SK-N-SH (cell line): ENCODE data around the gene PATL2. TPM values are rescaled to one million over a fixed set of nuclear protein-coding genes. Genes with fewer than 3 reads are reported as not detected.

Source experiments
- CTCF ChIA-PET: fragments of 300-600, 350-600 bp; formaldehyde crosslinking; extraction: SDS; loops from one replicate; lab custom pipeline; 2021; lab: Yijun Ruan, JAX
- POLR2A ChIA-PET: fragments of 350-600 bp; sonication (Branson Sonifier 250); formaldehyde crosslinking; extraction: SDS; loops from one replicate; lab custom pipeline; 2020; ENCODE audit warnings: antibody characterized with exemption, inconsistent platforms; lab: Yijun Ruan, JAX
- DNase-seq: peaks from one replicate; pipeline ENCODE4 v3.0.0; 2012
- H2AFZ ChIP-seq: fragments of 200-600 bp; sonication (generic); 2 replicates; pipeline ENCODE4 v1.8.1; 2016; ENCODE audit warnings: antibody characterized with exemption, mild to moderate bottlenecking, low read depth
- H3F3A ChIP-seq: fragments of 200-600 bp; sonication (generic); replicated peaks from 2 replicates; pipeline ENCODE3; 2016; ENCODE audit warnings: antibody characterized with exemption, mild to moderate bottlenecking; ENCODE audit not compliant: insufficient read depth
- H3K27ac ChIP-seq, 2 experiments: fragments of 200-500 bp in 1 of 2; fragments of 200-600 bp in 1 of 2; sonication (Bioruptor generic) in 1 of 2; sonication (generic), shearing (Covaris generic) in 1 of 2; 2 replicates each; pipeline versions ENCODE4 v1.5.1 to v1.6.1; 2014 to 2016; ENCODE audit warnings: low read depth in 2 of 2, inconsistent platforms in 1 of 2, low read length in 1 of 2, mild to moderate bottlenecking in 1 of 2, mixed read lengths in 1 of 2
- H3K27me3 ChIP-seq: fragments of 200-600 bp; sonication (generic), shearing (Covaris generic); 2 replicates; pipeline ENCODE4 v1.6.1; 2016; ENCODE audit warnings: mixed run types; ENCODE audit not compliant: insufficient read depth
- H3K36me3 ChIP-seq, 2 experiments: fragments of 200-500 bp in 1 of 2; fragments of 200-600 bp in 1 of 2; sonication (Bioruptor generic) in 1 of 2; sonication (generic) in 1 of 2; replicated peaks in 1 of 2; 2 replicates each; pipeline versions ENCODE3 to v1.5.1; 2014 to 2016; ENCODE audit warnings: low read length in 1 of 2, mild to moderate bottlenecking in 1 of 2; ENCODE audit not compliant: insufficient read depth in 2 of 2, control insufficient read depth in 1 of 2
- H3K4me1 ChIP-seq, 2 experiments: fragments of 200-500 bp in 1 of 2; fragments of 200-600 bp in 1 of 2; sonication (Bioruptor generic) in 1 of 2; sonication (generic), shearing (Covaris generic) in 1 of 2; 2 replicates each; pipeline versions ENCODE4 v1.5.1 to v1.6.1; 2014 to 2016; ENCODE audit warnings: low read depth in 1 of 2, low read length in 1 of 2, mixed run types in 1 of 2; ENCODE audit not compliant: insufficient read depth in 2 of 2, control insufficient read depth in 1 of 2
- H3K4me2 ChIP-seq: fragments of 200-600 bp; sonication (generic), shearing (Covaris generic); 2 replicates; pipeline ENCODE4 v1.6.1; 2017; ENCODE audit warnings: mixed run types
- H3K4me3 ChIP-seq, 2 experiments: fragments of 200-500 bp in 1 of 2; fragments of 200-600 bp in 1 of 2; sonication (Bioruptor generic) in 1 of 2; sonication (generic), shearing (Covaris generic) in 1 of 2; 2 replicates each; pipeline versions ENCODE4 v1.5.1 to v1.8.1; 2014 to 2016; ENCODE audit warnings: low read depth in 2 of 2, inconsistent platforms in 1 of 2, low read length in 1 of 2, mild to moderate bottlenecking in 1 of 2, mixed read lengths in 1 of 2, moderate library complexity in 1 of 2
- H3K79me2 ChIP-seq: fragments of 200-600 bp; sonication (generic); 2 replicates; pipeline ENCODE4 v1.8.1; 2017; ENCODE audit warnings: mild to moderate bottlenecking; ENCODE audit not compliant: insufficient read depth
- H3K9ac ChIP-seq: fragments of 200-600 bp; sonication (generic); 2 replicates; pipeline ENCODE4 v1.6.1; 2017; ENCODE audit warnings: mixed run types
- H3K9me2 ChIP-seq: fragments of 200-600 bp; sonication (generic); 2 replicates; pipeline ENCODE4 v1.6.1; 2017; ENCODE audit warnings: mixed run types
- H3K9me3 ChIP-seq: fragments of 200-600 bp; sonication (generic); 2 replicates; pipeline ENCODE4 v1.6.1; 2017; ENCODE audit warnings: mixed run types, mild to moderate bottlenecking, moderate library complexity
- H4K20me1 ChIP-seq: fragments of 200-600 bp; sonication (generic); 2 replicates; pipeline ENCODE4 v1.6.1; 2017; ENCODE audit warnings: mild to moderate bottlenecking, mixed run types; ENCODE audit not compliant: insufficient read depth
- CHD2 ChIP-seq: fragments of 150-350 bp; IDR thresholded peaks from 2 replicates; pipeline ENCODE4 v1.6.1; 2018; ENCODE audit warnings: low read length; ENCODE audit not compliant: partially characterized antibody
- ELF1 ChIP-seq: IDR thresholded peaks from 2 replicates; pipeline ENCODE4 v1.4.0; 2012
- EP300 ChIP-seq, 2 experiments: IDR thresholded peaks; 2 replicates each; pipeline versions ENCODE4 v1.4.0 to v1.6.1; 2012; ENCODE audit warnings: borderline replicate concordance in 1 of 2, low read depth in 1 of 2, low read length in 1 of 2
- FOSL2 ChIP-seq: IDR thresholded peaks from 2 replicates; pipeline ENCODE4 v1.4.0; 2012; ENCODE audit warnings: low read depth, mild to moderate bottlenecking, moderate library complexity, borderline replicate concordance
- FOXJ3 ChIP-seq: sonication (generic); formaldehyde crosslinking; IDR thresholded peaks from 2 replicates; pipeline ENCODE4 v1.5.1; 2020; ENCODE audit warnings: mild to moderate bottlenecking, missing genetic modification reagents
- FOXM1 ChIP-seq: IDR thresholded peaks from 2 replicates; pipeline ENCODE4 v1.4.0; 2012; ENCODE audit warnings: low read depth, mild to moderate bottlenecking
- GABPA ChIP-seq: IDR thresholded peaks from 2 replicates; pipeline ENCODE4 v1.4.0; 2012; ENCODE audit warnings: low read depth, mild to moderate bottlenecking
- GATA2 ChIP-seq: sonication (generic); formaldehyde crosslinking; IDR thresholded peaks from 2 replicates; pipeline ENCODE4 v1.5.0; 2020; ENCODE audit warnings: mild to moderate bottlenecking, missing genetic modification reagents
- JUND ChIP-seq: IDR thresholded peaks from 2 replicates; pipeline ENCODE4 v1.4.0; 2012
- MXI1 ChIP-seq: IDR thresholded peaks from 2 replicates; pipeline ENCODE4 v1.6.1; 2012; ENCODE audit warnings: mild to moderate bottlenecking, low read depth, low read length, improper control_type of control experiment
- NFIC ChIP-seq: IDR thresholded peaks from 2 replicates; pipeline ENCODE4 v1.4.0; 2012; ENCODE audit warnings: borderline replicate concordance
- NRF1 ChIP-seq: IDR thresholded peaks from 2 replicates; pipeline ENCODE4 v1.6.1; 2012; ENCODE audit warnings: low read depth, mild to moderate bottlenecking, low read length
- POLR2AphosphoS5 ChIP-seq: IDR thresholded peaks from 2 replicates; pipeline ENCODE4 v1.6.1; 2012; ENCODE audit warnings: low read depth, low read length
- RAD21 ChIP-seq: IDR thresholded peaks from 2 replicates; pipeline ENCODE4 v1.6.1; 2012; ENCODE audit warnings: mild to moderate bottlenecking, low read length
- RCOR1 ChIP-seq: fragments of 150-350 bp; IDR thresholded peaks from 2 replicates; pipeline ENCODE4 v1.6.1; 2017; ENCODE audit warnings: antibody characterized with exemption, low read length
- RFX5 ChIP-seq: IDR thresholded peaks from 2 replicates; pipeline ENCODE4 v1.6.1; 2012; ENCODE audit warnings: mild to moderate bottlenecking, improper control_type of control experiment, low read length
- RXRA ChIP-seq: IDR thresholded peaks from 2 replicates; pipeline ENCODE4 v1.4.0; 2012; ENCODE audit warnings: low read depth, mild to moderate bottlenecking, borderline replicate concordance
- SMC3 ChIP-seq: IDR thresholded peaks from 2 replicates; pipeline ENCODE4 v1.6.1; 2012; ENCODE audit warnings: low read depth, low read length, improper control_type of control experiment
- TAF1 ChIP-seq: IDR thresholded peaks from 2 replicates; pipeline ENCODE4 v1.6.1; 2012; ENCODE audit warnings: low read depth, mild to moderate bottlenecking, low read length, moderate library complexity, borderline replicate concordance
- TEAD4 ChIP-seq: IDR thresholded peaks from 2 replicates; pipeline ENCODE4 v1.4.0; 2012; ENCODE audit warnings: mild to moderate bottlenecking, borderline replicate concordance; ENCODE audit not compliant: insufficient read depth
- YY1 ChIP-seq: IDR thresholded peaks from 2 replicates; pipeline ENCODE4 v1.4.0; 2012; ENCODE audit warnings: low read depth, mild to moderate bottlenecking
- WGBS: methylation state at CpG from one replicate; pipeline ENCODE4 v1.1.6; 2017; ENCODE audit warnings: low lambda C conversion rate; 5-methylcytosine and 5-hydroxymethylcytosine counted together
- polyA plus RNA-seq, 3 experiments: library from polyadenylated mRNA; depleted of rRNA; stranded (reverse); fragments of >200 nt; gene quantifications; 2 replicates each; pipeline ENCODE4 v1.2.3, GENCODE V29; 2012
- TF ChIP-seq, protein P1 (sequence below): IDR thresholded peaks from 2 replicates; pipeline ENCODE4 v1.6.1; 2012; ENCODE audit warnings: mild to moderate bottlenecking, low read depth, low read length, moderate library complexity
- TF ChIP-seq, protein P2 (sequence below): IDR thresholded peaks from 2 replicates; pipeline ENCODE4 v1.4.0; 2012; ENCODE audit warnings: low read depth, borderline replicate concordance
- TF ChIP-seq, protein P3 (sequence below): IDR thresholded peaks from 2 replicates; pipeline ENCODE4 v1.4.0; 2012; ENCODE audit warnings: low read depth, borderline replicate concordance
- TF ChIP-seq, protein P4 (sequence below): fragments of 150-350 bp; IDR thresholded peaks from 2 replicates; pipeline ENCODE4 v1.6.1; 2017; ENCODE audit warnings: antibody characterized with exemption, low read length, low read depth, borderline replicate concordance
- TF ChIP-seq, protein P5 (sequence below): fragments of 150-350 bp; IDR thresholded peaks from 2 replicates; pipeline ENCODE4 v1.6.1; 2016; ENCODE audit warnings: mild to moderate bottlenecking, low read depth, low read length

The PATL2 gene
- polyA plus RNA-seq, 1 of the 3 experiments (the other 2 are of a cell fraction), result 0.31 TPM

DNA sequence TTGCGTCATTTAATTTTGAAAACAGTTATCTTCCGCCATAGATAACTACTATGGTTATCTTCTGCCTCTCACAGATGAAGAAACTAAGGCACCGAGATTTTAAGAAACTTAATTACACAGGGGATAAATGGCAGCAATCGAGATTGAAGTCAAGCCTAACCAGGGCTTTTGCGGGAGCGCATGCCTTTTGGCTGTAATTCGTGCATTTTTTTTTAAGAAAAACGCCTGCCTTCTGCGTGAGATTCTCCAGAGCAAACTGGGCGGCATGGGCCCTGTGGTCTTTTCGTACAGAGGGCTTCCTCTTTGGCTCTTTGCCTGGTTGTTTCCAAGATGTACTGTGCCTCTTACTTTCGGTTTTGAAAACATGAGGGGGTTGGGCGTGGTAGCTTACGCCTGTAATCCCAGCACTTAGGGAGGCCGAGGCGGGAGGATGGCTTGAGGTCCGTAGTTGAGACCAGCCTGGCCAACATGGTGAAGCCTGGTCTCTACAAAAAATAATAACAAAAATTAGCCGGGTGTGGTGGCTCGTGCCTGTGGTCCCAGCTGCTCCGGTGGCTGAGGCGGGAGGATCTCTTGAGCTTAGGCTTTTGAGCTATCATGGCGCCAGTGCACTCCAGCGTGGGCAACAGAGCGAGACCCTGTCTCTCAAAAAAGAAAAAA, 1.4 kb upstream of the PATL2 start:
- H3K27me3 ChIP-seq, result no peaks in the 10 kb centered on the region
- H4K20me1 ChIP-seq, result peaks cover 12% of the 10 kb centered on the region; the same call in 1 of the 2 replicates
- WGBS, result 5% methylated on average over 24 of the region's 24 CpGs
- peak overlapping the region; percentile 39; the same call in 1 of the 2 replicates for H2AFZ ChIP-seq
- H3K9me3 ChIP-seq, result no peaks in the 10 kb centered on the region
- ChIA-PET POLR2A (interaction anchor here (0.8 to 3.5 kb wide), 6 partner anchors 16 to 50 kb away, joined by 3 to 19 read pairs (median 5); partner anchors contain the start of genes SPG11 and TRIM69), CTCF (interaction anchor here (1.0 to 11.4 kb wide), 8 partner anchors 10 to 133 kb away, joined by 3 to 117 read pairs (median 10); partner anchors contain the start of genes SPG11 and TRIM69)
- peaks cover 14% of the 10 kb centered on the region for H3F3A ChIP-seq
- H3K36me3 ChIP-seq, result peaks cover 23 to 24% of the 10 kb centered on the region in 2 experiments
- peak overlapping the region; percentile 88 to 89 for H3K27ac ChIP-seq
- peak overlapping the region; percentile 95 for H3K9ac ChIP-seq
- peak overlapping the region; percentile 66 for H3K4me2 ChIP-seq
- H3K79me2 ChIP-seq, result peaks cover 41% of the 10 kb centered on the region
- no peaks in the 10 kb centered on the region for H3K9me2 ChIP-seq
- H3K4me1 ChIP-seq, result no peaks in the 10 kb centered on the region; a peak in 1 of 4 replicates
- H3K4me3 ChIP-seq, result peak overlapping the region; percentile 74 to 99
- peak; percentile 41 for DNase-seq
- TF ChIP-seq FOXM1 (no peak), ELF1 (no peak), CHD2 (peak; percentile 14), POLR2AphosphoS5 (no peak), SMC3 (no peak), JUND (no peak), TAF1 (0 out of 2 replicates have a peak, but pooled peaks have one; percentile 29), RXRA (no peak), MXI1 (peak; percentile 21; the same call in 1 of the 2 replicates), GABPA (no peak), NRF1 (no peak), NFIC (peak; percentile 53), GATA2 (no peak), RCOR1 (no peak), FOSL2 (no peak), EP300 (IDR thresholded peaks at IDR 0.05; ENCODE audit: borderline replicate concordance in 1 of 2, low read depth in 1 of 2, low read length in 1 of 2) (no peak), TEAD4 (no peak), YY1 (peak; percentile 33; the same call in 1 of the 2 replicates), RFX5 (no peak), FOXJ3 (no peak), RAD21 (no peak)
- TF ChIP-seq, protein P1, sequence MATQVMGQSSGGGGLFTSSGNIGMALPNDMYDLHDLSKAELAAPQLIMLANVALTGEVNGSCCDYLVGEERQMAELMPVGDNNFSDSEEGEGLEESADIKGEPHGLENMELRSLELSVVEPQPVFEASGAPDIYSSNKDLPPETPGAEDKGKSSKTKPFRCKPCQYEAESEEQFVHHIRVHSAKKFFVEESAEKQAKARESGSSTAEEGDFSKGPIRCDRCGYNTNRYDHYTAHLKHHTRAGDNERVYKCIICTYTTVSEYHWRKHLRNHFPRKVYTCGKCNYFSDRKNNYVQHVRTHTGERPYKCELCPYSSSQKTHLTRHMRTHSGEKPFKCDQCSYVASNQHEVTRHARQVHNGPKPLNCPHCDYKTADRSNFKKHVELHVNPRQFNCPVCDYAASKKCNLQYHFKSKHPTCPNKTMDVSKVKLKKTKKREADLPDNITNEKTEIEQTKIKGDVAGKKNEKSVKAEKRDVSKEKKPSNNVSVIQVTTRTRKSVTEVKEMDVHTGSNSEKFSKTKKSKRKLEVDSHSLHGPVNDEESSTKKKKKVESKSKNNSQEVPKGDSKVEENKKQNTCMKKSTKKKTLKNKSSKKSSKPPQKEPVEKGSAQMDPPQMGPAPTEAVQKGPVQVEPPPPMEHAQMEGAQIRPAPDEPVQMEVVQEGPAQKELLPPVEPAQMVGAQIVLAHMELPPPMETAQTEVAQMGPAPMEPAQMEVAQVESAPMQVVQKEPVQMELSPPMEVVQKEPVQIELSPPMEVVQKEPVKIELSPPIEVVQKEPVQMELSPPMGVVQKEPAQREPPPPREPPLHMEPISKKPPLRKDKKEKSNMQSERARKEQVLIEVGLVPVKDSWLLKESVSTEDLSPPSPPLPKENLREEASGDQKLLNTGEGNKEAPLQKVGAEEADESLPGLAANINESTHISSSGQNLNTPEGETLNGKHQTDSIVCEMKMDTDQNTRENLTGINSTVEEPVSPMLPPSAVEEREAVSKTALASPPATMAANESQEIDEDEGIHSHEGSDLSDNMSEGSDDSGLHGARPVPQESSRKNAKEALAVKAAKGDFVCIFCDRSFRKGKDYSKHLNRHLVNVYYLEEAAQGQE, result no peak
- TF ChIP-seq, protein P2, sequence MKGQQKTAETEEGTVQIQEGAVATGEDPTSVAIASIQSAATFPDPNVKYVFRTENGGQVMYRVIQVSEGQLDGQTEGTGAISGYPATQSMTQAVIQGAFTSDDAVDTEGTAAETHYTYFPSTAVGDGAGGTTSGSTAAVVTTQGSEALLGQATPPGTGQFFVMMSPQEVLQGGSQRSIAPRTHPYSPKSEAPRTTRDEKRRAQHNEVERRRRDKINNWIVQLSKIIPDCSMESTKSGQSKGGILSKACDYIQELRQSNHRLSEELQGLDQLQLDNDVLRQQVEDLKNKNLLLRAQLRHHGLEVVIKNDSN, result no peak
- TF ChIP-seq, protein P3, sequence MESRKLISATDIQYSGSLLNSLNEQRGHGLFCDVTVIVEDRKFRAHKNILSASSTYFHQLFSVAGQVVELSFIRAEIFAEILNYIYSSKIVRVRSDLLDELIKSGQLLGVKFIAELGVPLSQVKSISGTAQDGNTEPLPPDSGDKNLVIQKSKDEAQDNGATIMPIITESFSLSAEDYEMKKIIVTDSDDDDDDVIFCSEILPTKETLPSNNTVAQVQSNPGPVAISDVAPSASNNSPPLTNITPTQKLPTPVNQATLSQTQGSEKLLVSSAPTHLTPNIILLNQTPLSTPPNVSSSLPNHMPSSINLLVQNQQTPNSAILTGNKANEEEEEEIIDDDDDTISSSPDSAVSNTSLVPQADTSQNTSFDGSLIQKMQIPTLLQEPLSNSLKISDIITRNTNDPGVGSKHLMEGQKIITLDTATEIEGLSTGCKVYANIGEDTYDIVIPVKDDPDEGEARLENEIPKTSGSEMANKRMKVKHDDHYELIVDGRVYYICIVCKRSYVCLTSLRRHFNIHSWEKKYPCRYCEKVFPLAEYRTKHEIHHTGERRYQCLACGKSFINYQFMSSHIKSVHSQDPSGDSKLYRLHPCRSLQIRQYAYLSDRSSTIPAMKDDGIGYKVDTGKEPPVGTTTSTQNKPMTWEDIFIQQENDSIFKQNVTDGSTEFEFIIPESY, result no peak
- TF ChIP-seq, protein P4, sequence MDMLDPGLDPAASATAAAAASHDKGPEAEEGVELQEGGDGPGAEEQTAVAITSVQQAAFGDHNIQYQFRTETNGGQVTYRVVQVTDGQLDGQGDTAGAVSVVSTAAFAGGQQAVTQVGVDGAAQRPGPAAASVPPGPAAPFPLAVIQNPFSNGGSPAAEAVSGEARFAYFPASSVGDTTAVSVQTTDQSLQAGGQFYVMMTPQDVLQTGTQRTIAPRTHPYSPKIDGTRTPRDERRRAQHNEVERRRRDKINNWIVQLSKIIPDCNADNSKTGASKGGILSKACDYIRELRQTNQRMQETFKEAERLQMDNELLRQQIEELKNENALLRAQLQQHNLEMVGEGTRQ, result no peak
- TF ChIP-seq, protein P5, sequence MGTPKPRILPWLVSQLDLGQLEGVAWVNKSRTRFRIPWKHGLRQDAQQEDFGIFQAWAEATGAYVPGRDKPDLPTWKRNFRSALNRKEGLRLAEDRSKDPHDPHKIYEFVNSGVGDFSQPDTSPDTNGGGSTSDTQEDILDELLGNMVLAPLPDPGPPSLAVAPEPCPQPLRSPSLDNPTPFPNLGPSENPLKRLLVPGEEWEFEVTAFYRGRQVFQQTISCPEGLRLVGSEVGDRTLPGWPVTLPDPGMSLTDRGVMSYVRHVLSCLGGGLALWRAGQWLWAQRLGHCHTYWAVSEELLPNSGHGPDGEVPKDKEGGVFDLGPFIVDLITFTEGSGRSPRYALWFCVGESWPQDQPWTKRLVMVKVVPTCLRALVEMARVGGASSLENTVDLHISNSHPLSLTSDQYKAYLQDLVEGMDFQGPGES, result no peak
